ENCODE measurements around the gene SLC30A2.

Gene SLC30A2

DNA sequence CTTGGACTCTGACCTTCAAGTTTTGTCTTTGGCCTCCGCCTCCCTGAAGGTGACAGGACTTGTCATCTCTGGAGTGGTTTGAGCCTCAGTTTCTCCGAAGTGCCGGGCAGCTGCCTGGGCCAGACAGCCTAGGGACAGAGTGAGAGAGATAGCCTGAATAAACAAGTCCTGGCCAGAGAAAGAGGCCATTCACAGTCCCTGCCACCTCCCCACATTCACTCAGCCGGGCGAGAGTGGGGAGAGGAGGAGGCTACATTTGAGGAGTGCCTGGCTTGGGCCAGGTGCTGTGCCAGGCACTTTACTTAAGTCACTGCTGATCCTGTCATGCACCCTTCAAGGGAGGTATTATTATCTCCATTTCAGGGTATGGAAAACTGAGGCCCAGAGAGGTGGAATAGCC, 20.9 kb downstream of the SLC30A2 start:
- Mint-ChIP-seq H3K36me3 (no peaks in the 10 kb centered on the region), H3K27ac (no peak overlapping the region), H3K9me3 (ENCODE audit: low read depth) (no peaks in the 10 kb centered on the region), H3K4me1 (ENCODE audit: low read depth) (peaks cover 2% of the 10 kb centered on the region), H3K4me3 (no peak overlapping the region), H3K27me3 (no peaks in the 10 kb centered on the region)

DNA sequence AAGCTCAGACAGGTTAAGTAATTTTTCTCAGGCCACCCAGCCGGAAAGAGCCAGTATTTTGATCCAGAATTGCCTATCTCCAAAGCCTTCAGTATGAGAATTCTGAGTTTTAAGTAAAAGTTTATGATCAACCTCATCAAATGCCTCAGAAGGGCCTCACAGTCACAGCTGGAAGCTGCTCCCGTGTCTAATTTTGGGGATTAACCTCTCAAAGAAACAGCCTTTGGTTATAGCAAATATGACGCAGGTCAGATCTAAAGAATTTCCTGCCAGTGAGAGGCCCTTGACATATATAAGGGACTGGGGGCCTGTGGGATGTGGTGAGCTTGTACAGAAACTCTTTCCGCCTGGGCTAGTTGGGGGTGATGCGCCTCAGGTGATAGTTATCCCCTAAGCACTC, 22.1 kb downstream of the SLC30A2 start:
- H3K36me3 Mint-ChIP-seq: no peaks in the 10 kb centered on the region
- H3K27ac Mint-ChIP-seq: no peak overlapping the region
- no peaks in the 10 kb centered on the region for H3K27me3 Mint-ChIP-seq

DNA sequence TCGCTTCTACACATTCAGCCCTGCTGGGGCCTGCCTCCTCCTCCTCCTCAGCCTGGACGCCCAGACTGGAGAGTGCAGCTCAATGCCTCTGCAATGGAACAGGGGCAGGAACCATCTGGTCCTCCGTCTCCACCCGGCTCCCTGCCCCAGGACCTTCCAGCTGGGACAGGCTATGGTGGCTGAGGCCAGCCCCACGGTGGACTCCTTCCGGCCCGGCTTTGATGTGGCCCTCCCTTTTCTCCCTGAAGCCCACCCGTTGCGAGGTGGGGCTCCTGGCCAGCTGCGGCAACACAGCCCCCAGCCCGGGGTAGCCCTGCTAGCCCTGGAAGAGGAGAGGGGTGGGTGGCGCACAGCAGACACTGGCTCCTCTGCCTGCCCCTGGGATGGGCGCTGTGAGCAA, 22.9 kb downstream of the SLC30A2 start:
- peaks cover 6% of the 10 kb centered on the region for H3K4me1 Mint-ChIP-seq (ENCODE audit: low read depth)
- H3K27me3 Mint-ChIP-seq: no peaks in the 10 kb centered on the region
- H3K27ac Mint-ChIP-seq: no peak overlapping the region
- H3K9me3 Mint-ChIP-seq (ENCODE audit: low read depth): no peaks in the 10 kb centered on the region
- no peak overlapping the region for H3K4me3 Mint-ChIP-seq
- H3K36me3 Mint-ChIP-seq: no peaks in the 10 kb centered on the region

More for the DNA sequence above, 22.1 kb downstream of the SLC30A2 start:
- H3K4me3 Mint-ChIP-seq: no peak overlapping the region
- H3K4me1 Mint-ChIP-seq (ENCODE audit: low read depth): peaks cover 6% of the 10 kb centered on the region
- no peaks in the 10 kb centered on the region for H3K9me3 Mint-ChIP-seq (ENCODE audit: low read depth)

DNA sequence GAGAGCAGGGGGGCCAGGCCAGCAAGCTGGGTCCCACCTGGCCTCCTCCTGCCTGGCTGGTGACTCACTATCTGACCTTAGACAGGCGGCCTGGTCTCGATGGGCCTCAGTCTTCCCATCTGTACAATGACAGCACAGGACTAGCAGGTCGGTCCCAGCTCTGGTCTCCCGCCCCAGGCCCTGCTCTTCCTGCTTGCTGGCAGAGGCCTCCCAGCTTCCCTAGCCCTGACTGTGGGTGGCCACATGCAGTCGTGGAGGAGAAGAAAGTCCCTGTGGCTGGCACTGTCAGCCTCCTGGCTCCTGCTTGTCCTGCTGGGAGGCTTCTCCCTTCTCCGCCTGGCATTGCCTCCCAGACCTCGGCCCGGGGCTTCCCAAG, 23.5 kb downstream of the SLC30A2 start:
- Mint-ChIP-seq H3K9me3 (ENCODE audit: low read depth) (no peaks in the 10 kb centered on the region), H3K4me1 (ENCODE audit: low read depth) (peaks cover 7% of the 10 kb centered on the region), H3K27me3 (no peaks in the 10 kb centered on the region), H3K27ac (no peak overlapping the region), H3K4me3 (no peak overlapping the region), H3K36me3 (no peaks in the 10 kb centered on the region)

DNA sequence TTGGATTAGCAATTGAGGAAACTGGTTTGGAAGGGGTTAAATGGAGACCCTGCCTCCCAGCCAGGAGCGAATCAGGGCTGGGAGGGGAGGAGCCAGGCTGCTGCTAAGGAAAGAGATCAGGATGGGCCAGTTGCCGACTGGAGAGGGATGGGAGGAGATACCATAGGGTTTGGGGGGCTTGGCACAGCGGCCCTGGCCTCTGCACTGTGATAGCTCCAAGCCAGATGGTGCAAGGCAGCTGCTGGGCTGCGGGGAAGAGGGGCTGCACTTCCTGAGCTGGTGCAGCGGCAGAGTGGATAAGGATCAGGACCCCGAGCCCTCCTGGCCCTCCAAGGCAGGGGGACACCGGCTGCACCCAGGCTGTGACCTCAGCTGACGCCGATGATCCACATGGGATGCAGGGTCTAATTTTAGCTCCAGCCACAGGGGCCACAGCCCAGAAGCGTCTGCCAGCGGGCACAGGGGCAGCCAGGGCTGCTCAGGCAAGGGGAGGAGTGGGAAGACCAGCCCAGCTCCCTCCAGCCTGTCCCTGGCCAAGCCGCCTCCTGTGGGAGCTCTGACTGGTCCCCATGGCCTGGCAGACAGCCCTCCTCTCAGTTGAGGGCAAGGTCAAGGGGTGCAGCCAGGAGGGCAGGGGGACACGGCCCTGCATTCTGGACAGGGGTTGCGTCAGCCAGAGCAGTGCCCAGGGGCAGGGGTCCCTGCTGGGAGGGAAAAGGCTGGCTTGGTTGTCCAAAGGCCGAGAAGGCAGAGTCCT, 24.1 kb downstream of the SLC30A2 start, which contains the start of gene EXTL1:
EXTL1 (plus strand) TSS at position 129 of the 757 bp plus-strand sequence. CDS start 872 bp downstream, outside the sequence.
- H3K4me3 Mint-ChIP-seq: no peak within 1 kb of the TSS
- peaks cover 13% of the 10 kb centered on the region for H3K4me1 Mint-ChIP-seq (ENCODE audit: low read depth)
- H3K27ac Mint-ChIP-seq: no peak within 1 kb of the TSS
- no peaks in the 10 kb centered on the region for H3K27me3 Mint-ChIP-seq
- H3K36me3 Mint-ChIP-seq: no peaks in the 10 kb centered on the region
- no peaks in the 10 kb centered on the region for H3K9me3 Mint-ChIP-seq (ENCODE audit: low read depth)

DNA sequence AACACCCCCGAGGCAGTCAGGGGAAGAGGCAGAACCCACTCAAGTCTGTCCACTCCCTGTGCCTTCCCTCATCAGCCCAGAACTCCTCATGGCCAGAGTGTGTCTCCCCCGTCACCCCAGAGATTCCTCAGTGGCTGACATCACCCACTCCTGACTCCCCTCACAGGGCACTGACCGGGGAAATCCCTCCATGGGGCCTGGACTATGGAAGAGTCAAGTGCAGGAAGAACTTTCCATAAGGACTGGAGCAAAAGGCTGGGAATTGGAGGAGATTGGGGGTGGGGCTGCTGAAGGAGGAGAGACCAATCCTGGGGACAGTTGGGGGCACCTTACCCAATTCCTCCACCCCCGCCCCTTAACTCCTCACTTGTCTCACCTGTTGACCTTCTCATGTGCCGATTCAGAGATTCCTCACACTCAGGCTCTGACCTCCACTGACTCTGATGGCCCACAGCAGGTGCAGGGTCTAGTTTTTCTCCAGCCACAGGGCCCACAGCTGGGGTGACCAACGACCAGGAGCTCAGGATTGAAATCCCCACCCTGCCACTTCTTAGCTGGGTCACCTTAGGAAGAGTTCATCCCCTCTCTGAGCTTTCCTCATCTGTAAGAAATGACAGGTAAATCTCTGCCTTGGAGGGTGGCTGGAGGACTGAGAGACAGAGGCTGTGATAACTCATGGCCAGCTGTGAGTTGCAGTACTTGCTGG, 24.8 kb downstream of the SLC30A2 start:
- no peaks in the 10 kb centered on the region for H3K9me3 Mint-ChIP-seq (ENCODE audit: low read depth)
- H3K4me3 Mint-ChIP-seq: no peak overlapping the region
- no peak overlapping the region for H3K27ac Mint-ChIP-seq
- no peaks in the 10 kb centered on the region for H3K27me3 Mint-ChIP-seq
- H3K4me1 Mint-ChIP-seq (ENCODE audit: low read depth): peaks cover 18% of the 10 kb centered on the region
- H3K36me3 Mint-ChIP-seq: no peaks in the 10 kb centered on the region

DNA sequence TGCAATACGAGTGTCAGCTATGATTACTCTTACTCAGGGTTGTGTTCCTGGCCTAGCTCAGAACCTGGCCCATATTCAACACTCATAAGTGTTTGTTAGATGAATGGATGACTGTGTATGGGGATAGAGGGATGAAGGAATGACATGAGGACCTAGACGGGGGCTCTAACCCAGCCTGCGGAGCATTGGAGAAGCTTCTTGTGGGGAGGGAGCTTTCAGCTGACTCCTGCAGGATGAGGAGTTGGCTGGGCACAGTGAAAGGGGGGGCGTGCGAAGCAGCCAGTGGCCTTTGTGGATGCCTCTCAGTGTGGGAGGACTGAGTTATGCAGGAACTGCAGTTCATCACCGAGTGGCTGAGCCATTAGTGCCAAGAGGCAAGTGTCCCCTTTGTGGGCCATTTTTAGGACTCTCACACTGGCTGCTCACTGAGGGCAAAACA, 25.6 kb downstream of the SLC30A2 start:
- Mint-ChIP-seq H3K27me3 (no peaks in the 10 kb centered on the region), H3K9me3 (ENCODE audit: low read depth) (no peaks in the 10 kb centered on the region), H3K4me1 (ENCODE audit: low read depth) (peaks cover 18% of the 10 kb centered on the region), H3K4me3 (no peak overlapping the region), H3K36me3 (no peaks in the 10 kb centered on the region), H3K27ac (no peak overlapping the region)

DNA sequence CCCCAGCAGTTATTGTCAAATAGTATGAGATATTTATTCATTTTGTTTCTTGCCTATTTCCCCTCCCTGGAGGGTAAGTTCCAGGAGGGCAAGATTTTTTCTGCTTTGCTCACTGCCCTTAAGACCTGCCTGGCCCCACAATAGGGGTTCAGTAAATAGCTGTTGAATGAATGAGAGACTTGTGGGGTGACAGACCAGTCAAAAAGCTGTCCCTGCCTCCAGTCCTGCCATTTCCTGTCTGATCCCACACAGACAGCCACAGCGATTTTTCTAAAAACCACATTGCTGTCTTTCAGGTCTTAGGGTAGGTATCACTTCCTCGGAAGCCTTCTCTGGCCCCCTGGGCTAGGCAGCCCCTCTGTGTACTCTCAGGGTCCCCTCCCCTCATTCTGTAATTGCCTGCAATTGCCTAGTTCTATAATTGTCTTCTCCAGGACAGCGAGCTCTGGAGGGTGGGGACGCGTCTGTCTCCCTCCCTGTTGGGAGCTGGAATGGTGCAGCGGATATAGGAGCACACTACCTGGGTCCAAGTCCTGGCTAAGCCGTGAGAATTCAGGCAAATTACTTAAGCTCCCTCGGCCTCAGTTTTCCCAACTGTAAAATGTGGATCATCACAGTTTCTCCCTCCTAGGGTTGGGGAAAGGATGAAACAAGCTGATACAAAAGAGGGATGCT, 26.1 kb downstream of the SLC30A2 start:
- Mint-ChIP-seq H3K27ac (no peak overlapping the region), H3K4me1 (ENCODE audit: low read depth) (peaks cover 18% of the 10 kb centered on the region), H3K9me3 (ENCODE audit: low read depth) (no peaks in the 10 kb centered on the region), H3K27me3 (no peaks in the 10 kb centered on the region), H3K4me3 (no peak overlapping the region), H3K36me3 (no peaks in the 10 kb centered on the region)

DNA sequence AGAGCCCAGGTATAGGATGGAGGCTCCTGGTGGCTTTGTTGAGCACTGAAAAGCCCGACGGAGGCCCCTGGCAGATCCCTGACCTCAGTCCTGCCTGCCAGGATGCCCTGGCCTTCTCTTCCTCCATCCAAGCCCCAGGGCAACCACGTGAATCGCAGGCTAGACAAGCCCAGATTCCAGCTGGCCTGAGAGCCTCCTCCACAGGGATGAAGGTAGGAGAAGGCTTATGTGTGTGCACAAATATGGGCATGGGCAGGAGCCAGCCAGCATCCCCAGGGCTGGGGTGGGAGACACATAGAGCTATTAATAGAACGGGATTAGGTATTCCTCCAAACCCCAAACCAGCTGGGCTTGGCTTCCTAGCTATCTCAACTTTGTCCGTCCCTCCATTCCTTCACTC, 28.3 kb downstream of the SLC30A2 start:
- Mint-ChIP-seq H3K4me3 (no peak overlapping the region), H3K27ac (no peak overlapping the region), H3K27me3 (no peaks in the 10 kb centered on the region), H3K9me3 (ENCODE audit: low read depth) (no peaks in the 10 kb centered on the region), H3K36me3 (no peaks in the 10 kb centered on the region), H3K4me1 (ENCODE audit: low read depth) (peaks cover 18% of the 10 kb centered on the region)

DNA sequence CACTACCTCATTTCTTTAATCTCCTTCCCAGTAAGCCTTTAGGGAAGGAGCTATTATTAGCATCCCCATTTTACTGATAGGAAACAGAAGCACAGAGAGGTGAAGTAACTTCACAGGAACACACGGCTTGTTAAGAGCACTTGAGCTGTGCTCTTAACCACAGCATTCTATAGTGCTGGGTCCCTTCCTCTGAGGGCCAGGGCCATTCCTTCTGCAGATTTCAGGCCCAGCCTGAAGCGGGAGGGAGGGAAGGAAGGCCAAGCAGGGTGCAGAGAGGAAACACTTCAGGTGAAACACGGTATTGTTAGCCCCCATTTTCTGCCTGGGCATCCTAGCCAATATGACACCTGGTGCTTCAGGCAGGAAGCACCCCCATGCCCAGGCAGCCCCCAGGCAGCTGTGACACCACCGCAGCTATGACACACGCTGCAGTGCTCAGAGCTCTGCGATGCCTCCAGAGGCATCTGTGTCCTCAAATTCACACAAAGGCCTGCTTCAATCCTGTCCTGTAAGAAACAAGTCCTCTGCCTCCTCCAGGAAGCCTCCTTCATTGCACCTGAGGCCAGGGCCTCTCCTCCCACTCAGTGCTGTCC, 28.9 kb downstream of the SLC30A2 start:
- Mint-ChIP-seq H3K36me3 (no peaks in the 10 kb centered on the region), H3K4me1 (ENCODE audit: low read depth) (peaks cover 18% of the 10 kb centered on the region), H3K27ac (no peak overlapping the region), H3K27me3 (no peaks in the 10 kb centered on the region), H3K4me3 (no peak overlapping the region), H3K9me3 (ENCODE audit: low read depth) (no peaks in the 10 kb centered on the region)

DNA sequence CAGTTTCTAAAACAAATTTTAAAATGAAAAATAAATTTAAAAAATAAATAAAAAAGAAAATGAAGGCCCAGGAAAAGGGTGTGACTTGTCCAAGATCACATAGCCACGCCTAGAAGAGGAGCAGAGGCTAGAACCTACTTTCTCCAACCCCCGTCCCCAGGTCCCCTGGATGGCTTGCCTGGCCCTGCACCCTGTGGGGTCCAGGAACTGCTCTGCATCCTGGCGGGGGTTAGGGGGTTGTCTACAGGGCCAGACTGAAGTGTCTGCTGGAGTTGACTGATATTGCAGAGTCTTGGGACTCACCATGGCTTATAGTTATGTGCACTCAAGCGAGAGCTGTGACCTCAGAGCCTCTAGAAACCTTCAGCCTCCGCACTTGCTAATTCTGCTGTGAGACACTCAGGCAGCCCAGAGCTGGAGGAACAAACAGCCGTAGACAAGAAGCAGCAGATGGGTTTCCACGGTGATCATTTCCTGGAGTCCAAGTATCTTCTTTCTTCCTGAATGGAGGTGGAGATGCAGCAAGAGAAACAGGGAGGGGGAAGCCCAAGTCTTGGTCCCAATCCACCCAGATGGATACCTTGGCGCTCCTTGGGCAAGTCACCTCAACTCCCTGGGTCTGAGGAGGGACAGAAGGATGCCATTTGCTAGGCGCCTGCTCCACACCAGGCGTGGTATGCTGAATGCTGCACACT, 29.5 kb downstream of the SLC30A2 start:
- Mint-ChIP-seq H3K9me3 (ENCODE audit: low read depth) (no peaks in the 10 kb centered on the region), H3K36me3 (no peaks in the 10 kb centered on the region), H3K27me3 (no peaks in the 10 kb centered on the region), H3K4me3 (no peak overlapping the region), H3K27ac (no peak overlapping the region), H3K4me1 (ENCODE audit: low read depth) (peaks cover 18% of the 10 kb centered on the region)

DNA sequence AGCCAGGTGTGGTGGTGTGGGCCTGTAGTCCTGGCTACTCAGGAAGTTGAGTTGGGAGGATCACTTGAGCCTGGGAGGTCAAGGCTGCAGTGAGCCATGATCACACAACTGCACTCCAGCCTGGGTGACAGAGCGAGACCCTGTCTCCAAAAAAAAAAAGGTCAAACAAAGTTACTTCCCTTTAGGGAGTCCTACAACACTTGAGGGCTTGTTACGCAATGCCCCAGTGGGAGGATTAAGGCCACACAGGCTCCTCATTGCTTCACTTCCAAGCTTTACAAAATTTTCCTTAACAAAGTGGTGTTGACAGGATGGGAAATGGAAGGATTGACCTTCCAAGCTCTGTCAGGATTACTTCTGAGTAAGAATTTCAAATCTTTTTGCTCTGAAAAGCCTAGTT, 30.6 kb downstream of the SLC30A2 start:
- no peak overlapping the region for H3K4me3 Mint-ChIP-seq
- no peak overlapping the region for H3K27ac Mint-ChIP-seq
- peaks cover 18% of the 10 kb centered on the region for H3K4me1 Mint-ChIP-seq (ENCODE audit: low read depth)
- no peaks in the 10 kb centered on the region for H3K36me3 Mint-ChIP-seq
- no peaks in the 10 kb centered on the region for H3K27me3 Mint-ChIP-seq
- no peaks in the 10 kb centered on the region for H3K9me3 Mint-ChIP-seq (ENCODE audit: low read depth)

DNA sequence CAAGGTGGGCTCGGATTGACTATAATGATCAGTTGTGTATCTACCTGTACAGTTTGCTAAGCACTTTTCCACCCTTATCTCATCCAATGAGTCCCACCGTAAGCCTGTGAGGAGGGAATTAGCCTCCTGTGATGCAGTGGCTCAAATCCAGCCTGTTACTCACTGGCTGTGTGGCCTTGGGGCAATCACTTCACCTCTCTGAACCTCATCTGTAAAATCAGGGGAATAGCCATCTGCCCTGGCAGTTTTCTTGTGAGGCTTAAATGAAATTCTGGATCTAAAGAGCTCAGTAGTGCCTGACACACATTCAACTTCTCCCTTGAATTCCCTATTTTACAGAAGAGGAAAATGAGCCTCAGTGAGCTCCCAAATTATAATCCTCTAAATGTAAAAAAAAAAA, 31.7 kb downstream of the SLC30A2 start:
- H3K9me3 Mint-ChIP-seq (ENCODE audit: low read depth): no peaks in the 10 kb centered on the region
- no peaks in the 10 kb centered on the region for H3K27me3 Mint-ChIP-seq
- no peaks in the 10 kb centered on the region for H3K36me3 Mint-ChIP-seq
- H3K27ac Mint-ChIP-seq: no peak overlapping the region
- peaks cover 12% of the 10 kb centered on the region for H3K4me1 Mint-ChIP-seq (ENCODE audit: low read depth)
- H3K4me3 Mint-ChIP-seq: no peak overlapping the region

DNA sequence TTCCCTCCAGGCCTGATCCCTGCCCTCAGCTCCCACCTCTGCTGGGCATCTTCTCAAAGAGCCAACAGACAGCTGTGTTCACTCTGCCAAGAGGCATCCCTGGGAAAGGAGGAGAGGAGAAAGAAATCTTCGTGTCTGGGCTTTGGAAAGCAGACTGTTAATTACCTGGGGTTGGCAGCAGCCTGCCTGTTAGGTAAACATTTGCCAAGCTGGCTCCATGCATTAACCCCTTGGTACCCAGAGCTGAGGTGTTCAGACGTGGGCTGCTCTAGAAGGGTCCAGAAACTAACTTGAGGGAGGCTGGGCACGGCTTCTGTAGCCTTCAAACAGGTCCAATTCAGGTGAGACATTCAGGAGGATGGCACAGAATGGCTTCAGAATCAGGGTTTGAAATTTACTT, 33.1 kb downstream of the SLC30A2 start:
- no peak overlapping the region for H3K4me3 Mint-ChIP-seq
- no peak overlapping the region for H3K27ac Mint-ChIP-seq
- H3K4me1 Mint-ChIP-seq (ENCODE audit: low read depth): peaks cover 12% of the 10 kb centered on the region
- H3K9me3 Mint-ChIP-seq (ENCODE audit: low read depth): no peaks in the 10 kb centered on the region
- no peaks in the 10 kb centered on the region for H3K27me3 Mint-ChIP-seq
- no peaks in the 10 kb centered on the region for H3K36me3 Mint-ChIP-seq
